Right renal cortex interstitium (tissue), 3 donors: Measurements from ENCODE around the gene MIA3. TPM values are rescaled to one million over a fixed set of nuclear protein-coding genes. Genes with fewer than 3 reads are reported as not detected.

Experiments used
- DNase-seq, 3 donors: peaks; one replicate each; pipeline ENCODE4 v3.0.0-alpha.2; 2013; ENCODE audit warnings: low read depth in 3 of 3, low spot score in 2 of 3
- polyA plus RNA-seq, 3 donors: library from polyadenylated mRNA; unstranded; fragments of 120-200 nt; gene quantifications; one replicate each; pipeline ENCODE4 v1.2.1, GENCODE V29; 2013; ENCODE audit not compliant: insufficient read length in 3 of 3

MIA3 gene
- polyA plus RNA-seq, 3 donors = 65.7 to 78.4 (median 68.8) TPM

DNA sequence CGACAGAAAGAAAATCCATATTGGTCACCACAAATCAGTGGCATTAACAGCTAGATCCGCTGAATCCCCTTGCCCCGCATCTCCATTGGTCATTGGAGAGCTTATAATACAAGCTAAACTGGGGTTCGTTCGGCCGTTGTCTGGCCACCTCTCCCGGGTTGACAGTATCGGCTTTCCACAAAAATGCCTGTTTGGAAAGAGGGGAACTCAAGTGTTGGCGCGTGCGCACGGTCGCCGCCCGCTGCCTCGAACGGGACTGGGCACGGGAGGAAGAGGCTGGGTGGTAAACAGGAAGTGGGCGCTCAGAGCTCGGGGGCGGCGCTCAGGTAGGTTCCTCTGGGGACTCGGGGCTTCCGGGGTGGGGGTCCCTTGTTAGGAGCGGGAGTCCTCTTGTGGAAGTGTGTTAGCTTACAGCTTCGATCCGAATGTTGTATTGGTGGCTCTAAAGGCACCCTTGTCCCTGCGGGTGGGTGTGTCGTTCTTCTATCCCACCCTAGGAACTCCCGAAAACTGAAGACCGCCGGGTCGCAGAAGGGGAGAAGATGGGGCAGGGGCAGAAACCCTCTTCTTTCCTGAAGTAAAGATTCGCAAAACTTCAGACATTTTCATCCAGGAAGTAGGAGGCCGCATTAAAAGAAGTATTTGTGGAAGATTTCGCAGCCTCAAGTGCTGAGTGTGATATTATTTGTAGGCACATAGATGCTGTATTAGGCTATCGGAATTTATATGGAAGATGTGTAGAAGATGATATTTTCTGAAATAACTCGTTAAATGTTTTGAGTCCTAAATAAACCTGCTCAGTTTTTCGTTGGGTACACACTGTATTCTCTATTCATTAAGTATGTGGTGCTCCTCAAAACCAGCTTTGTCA lies 95.4 kb downstream of the MIA3 start:
- peak; percentile 85 to 92 (median 92) for DNase-seq

DNA sequence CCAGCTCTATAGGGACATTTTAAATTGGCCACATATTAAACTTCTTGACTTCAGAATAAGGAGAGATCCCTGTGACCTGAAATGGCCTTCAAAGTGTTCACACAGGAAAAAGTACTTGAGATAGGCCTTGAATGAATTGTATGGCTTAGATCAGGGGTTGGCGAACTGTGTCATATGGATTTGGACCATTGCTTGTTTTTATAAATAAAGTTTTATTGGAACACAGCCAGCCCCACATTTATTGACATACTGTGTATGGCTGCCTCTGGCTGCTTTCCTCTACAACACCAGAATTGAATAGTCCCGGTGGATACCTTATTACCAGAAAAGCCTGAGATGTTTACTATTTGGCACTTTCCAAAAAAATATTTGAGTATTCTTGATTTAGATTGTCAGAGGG lies 98.5 kb downstream of the MIA3 start:
- no peak for DNase-seq

Other genes with a start within 250 kb of the MIA3 start
- gene HHIPL2, start 70.0 kb upstream of the MIA3 start, polyA plus RNA-seq = under 1 TPM; 0.71 to 0.94 (median 0.71) TPM
- 10 to 100 TPM; 14.6 to 16.1 (median 15.6) TPM for gene TAF1A, start 28.2 kb upstream of the MIA3 start, polyA plus RNA-seq
- gene AIDA, start 94.4 kb downstream of the MIA3 start, polyA plus RNA-seq = 10 to 100 TPM; 73.9 to 76.5 (median 75.0) TPM
- gene BROX, start 94.5 kb downstream of the MIA3 start, polyA plus RNA-seq = 10 to 100 TPM; 41.6 to 47.6 (median 45.2) TPM
- under 1 TPM in 1 of 3 donors, not detected in 2; 0.10 TPM for gene FAM177B, start 119.1 kb downstream of the MIA3 start, polyA plus RNA-seq
- 10 to 100 TPM; 14.6 to 15.7 (median 14.7) TPM for gene DISP1, start 196.9 kb downstream of the MIA3 start, polyA plus RNA-seq